H9 (cell line): Measurements from ENCODE around the gene ITPR2. TPM values are rescaled to one million over a fixed set of nuclear protein-coding genes. Genes with fewer than 3 reads are reported as not detected.
A peak's percentile ranks its signal among the peaks of the same experiment; 100 is the strongest.

Experiments used
- DNase-seq: peaks from one replicate; pipeline ENCODE4 v3.0.0-alpha.2; 2017
- H2AFZ ChIP-seq: one replicate; pipeline ENCODE4 v1.6.1; 2013; ENCODE audit warnings: mild to moderate bottlenecking, low read length, control low read depth, moderate library complexity
- H2AK5ac ChIP-seq: 2 replicates; pipeline ENCODE4 v1.6.1; 2013; ENCODE audit warnings: low read length, control low read depth, mixed read lengths; ENCODE audit not compliant: insufficient read length
- H2BK120ac ChIP-seq: one replicate; pipeline ENCODE4 v1.6.1; 2013; ENCODE audit warnings: low read depth, mild to moderate bottlenecking, low read length, control low read depth, inconsistent platforms; ENCODE audit not compliant: poor library complexity, severe bottlenecking
- H2BK12ac ChIP-seq: 2 replicates; pipeline ENCODE4 v1.6.1; 2013; ENCODE audit warnings: low read length, control low read depth, mixed read lengths, low read depth; ENCODE audit not compliant: insufficient read length
- H2BK15ac ChIP-seq: 2 replicates; pipeline ENCODE4 v1.6.1; 2013; ENCODE audit warnings: low read depth, low read length, control low read depth
- H2BK20ac ChIP-seq: one replicate; pipeline ENCODE4 v1.6.1; 2013; ENCODE audit warnings: low read depth, mild to moderate bottlenecking, low read length, control low read depth, inconsistent platforms; ENCODE audit not compliant: poor library complexity, severe bottlenecking
- H2BK5ac ChIP-seq: 2 replicates; pipeline ENCODE4 v1.6.1; 2013; ENCODE audit warnings: low read length, control low read depth, mixed read lengths; ENCODE audit not compliant: insufficient read length
- H3K14ac ChIP-seq: 2 replicates; pipeline ENCODE4 v1.6.1; 2013; ENCODE audit warnings: low read length, control low read depth; ENCODE audit not compliant: insufficient read depth
- H3K18ac ChIP-seq: 2 replicates; pipeline ENCODE4 v1.6.1; 2013; ENCODE audit warnings: low read depth, mild to moderate bottlenecking, mixed read lengths, low read length, control low read depth; ENCODE audit not compliant: insufficient read length
- H3K23ac ChIP-seq: 2 replicates; pipeline ENCODE4 v1.6.1; 2013; ENCODE audit warnings: low read length, control low read depth, mixed read lengths, low read depth; ENCODE audit not compliant: insufficient read length
- H3K23me2 ChIP-seq: 2 replicates; pipeline ENCODE4 v1.6.1; 2013; ENCODE audit warnings: low read depth, mild to moderate bottlenecking, mixed read lengths, low read length, control low read depth; ENCODE audit not compliant: insufficient read length, poor library complexity, severe bottlenecking
- H3K27ac ChIP-seq: 2 replicates; pipeline ENCODE4 v1.5.1; 2013; ENCODE audit warnings: low read length, control low read depth, mixed read lengths, low read depth; ENCODE audit not compliant: insufficient read length
- H3K27me3 ChIP-seq: 2 replicates; pipeline ENCODE4 v1.6.1; 2013; ENCODE audit warnings: low read length, control low read depth, inconsistent platforms; ENCODE audit not compliant: insufficient read depth
- H3K4ac ChIP-seq: 2 replicates; pipeline ENCODE4 v1.6.1; 2013; ENCODE audit warnings: low read depth, mild to moderate bottlenecking, control low read depth, inconsistent platforms, low read length, moderate library complexity
- H3K4me1 ChIP-seq: 2 replicates; pipeline ENCODE4 v1.6.1; 2013; ENCODE audit warnings: low read length, control low read depth, inconsistent platforms; ENCODE audit not compliant: insufficient read depth
- H3K4me2 ChIP-seq: 2 replicates; pipeline ENCODE4 v1.6.1; 2013; ENCODE audit warnings: low read length, control low read depth, mixed read lengths; ENCODE audit not compliant: insufficient read length, insufficient read depth
- H3K56ac ChIP-seq: 2 replicates; pipeline ENCODE4 v1.6.1; 2013; ENCODE audit warnings: low read depth, mild to moderate bottlenecking, mixed read lengths, low read length, control low read depth; ENCODE audit not compliant: insufficient read length
- H3K79me1 ChIP-seq: 2 replicates; pipeline ENCODE4 v1.6.1; 2013; ENCODE audit warnings: low read depth, mild to moderate bottlenecking, moderate library complexity, low read length, control low read depth, inconsistent platforms; ENCODE audit not compliant: insufficient read depth, poor library complexity, severe bottlenecking
- H3K79me2 ChIP-seq: 2 replicates; pipeline ENCODE4 v1.6.1; 2013; ENCODE audit warnings: low read length, control low read depth, inconsistent platforms; ENCODE audit not compliant: insufficient read depth
- H3K9ac ChIP-seq: 2 replicates; pipeline ENCODE4 v1.6.1; 2013; ENCODE audit warnings: low read length, control low read depth, mixed read lengths; ENCODE audit not compliant: insufficient read length; ENCODE audit errors: extremely low read depth
- H3K9me3 ChIP-seq: one replicate; pipeline ENCODE4 v1.6.1; 2013; ENCODE audit warnings: low read depth, low read length, inconsistent platforms; ENCODE audit not compliant: control insufficient read depth
- H3T11ph ChIP-seq: one replicate; pipeline ENCODE4 v1.6.1; 2013; ENCODE audit warnings: mild to moderate bottlenecking, low read length, control low read depth, inconsistent platforms
- H4K20me1 ChIP-seq: one replicate; pipeline ENCODE4 v1.6.1; 2013; ENCODE audit not compliant: control insufficient read depth, insufficient read length, insufficient read depth
- H4K5ac ChIP-seq: 2 replicates; pipeline ENCODE4 v1.6.1; 2013; ENCODE audit warnings: low read depth, mild to moderate bottlenecking, mixed read lengths, low read length, control low read depth; ENCODE audit not compliant: insufficient read length
- H4K8ac ChIP-seq: replicated peaks from 2 replicates; pipeline ENCODE4 v1.6.1; 2013; ENCODE audit warnings: low read length, control low read depth, mixed read lengths, low read depth; ENCODE audit not compliant: insufficient read length
- H4K91ac ChIP-seq: 2 replicates; pipeline ENCODE4 v1.6.1; 2013; ENCODE audit warnings: low read depth, mild to moderate bottlenecking, moderate library complexity, mixed read lengths, low read length, control low read depth; ENCODE audit not compliant: insufficient read length
- H3K27ac Mint-ChIP-seq, 3 experiments: 2 replicates in 2 of 3; 3 replicates in 1 of 3; pipeline ENCODE4 v1.8.0; 2020 to 2021; ENCODE audit warnings: mixed read lengths in 3 of 3, mild to moderate bottlenecking in 1 of 3, moderate library complexity in 1 of 3
- H3K27me3 Mint-ChIP-seq: 2 replicates; pipeline ENCODE4 v1.8.0; 2021; ENCODE audit warnings: low read depth, mild to moderate bottlenecking, moderate library complexity, mixed read lengths
- H3K36me3 Mint-ChIP-seq, 3 experiments: 2 replicates in 2 of 3; 3 replicates in 1 of 3; pipeline ENCODE4 v1.8.0; 2020 to 2021; ENCODE audit warnings: low read depth in 3 of 3, mixed read lengths in 3 of 3; ENCODE audit not compliant: insufficient read depth in 1 of 3
- H3K4me1 Mint-ChIP-seq, 2 experiments: 2 replicates each; pipeline ENCODE4 v1.8.0; 2020; ENCODE audit warnings: mixed read lengths in 2 of 2
- H3K4me3 Mint-ChIP-seq, 2 experiments: 2 replicates in 1 of 2; 3 replicates in 1 of 2; pipeline ENCODE4 v1.8.0; 2020 to 2021; ENCODE audit warnings: mild to moderate bottlenecking in 2 of 2, mixed read lengths in 2 of 2, moderate library complexity in 1 of 2
- H3K9me3 Mint-ChIP-seq, 2 experiments: 2 replicates in 1 of 2; 3 replicates in 1 of 2; pipeline ENCODE4 v1.8.0; 2020; ENCODE audit warnings: mild to moderate bottlenecking in 2 of 2, mixed read lengths in 2 of 2, moderate library complexity in 1 of 2
- CTCF ChIP-seq: fragments of 200-600 bp; sonication (generic); conservative IDR thresholded peaks from 3 replicates; pipeline ENCODE4 v1.8.0; 2021; ENCODE audit warnings: antibody characterized with exemption, mild to moderate bottlenecking
- total RNA-seq: library from RNA; stranded (reverse); gene quantifications from 2 replicates; pipeline ENCODE4 v1.2.1, GENCODE V29; 2021

ITPR2 gene
- total RNA-seq, 1 experiment from 2014 or later = 14.8 TPM

- Histone ChIP-seq H3T11ph (no peak overlapping the region), H3K79me1 (no peaks in the 10 kb centered on the region), H3K79me2 (no peaks in the 10 kb centered on the region), H4K8ac (no peak overlapping the region), H3K14ac (no peak overlapping the region), H3K27me3 (no peaks in the 10 kb centered on the region), H3K9ac (no peak overlapping the region), H3K23ac (no peak overlapping the region), H3K56ac (no peak overlapping the region), H3K4ac (no peak overlapping the region), H3K4me2 (no peak overlapping the region), H2BK20ac (no peak overlapping the region), H2BK12ac (no peak overlapping the region), H4K91ac (no peak overlapping the region), H3K23me2 (no peaks in the 10 kb centered on the region), H4K5ac (no peak overlapping the region), H2BK120ac (no peak overlapping the region), H3K9me3 (no peaks in the 10 kb centered on the region), H3K18ac (no peak overlapping the region), H3K27ac (no peak overlapping the region), H2BK15ac (no peak overlapping the region), H2AFZ (no peak overlapping the region), H2BK5ac (no peak overlapping the region), H3K4me1 (no peaks in the 10 kb centered on the region), H4K20me1 (no peaks in the 10 kb centered on the region), H2AK5ac (no peak overlapping the region)
- Mint-ChIP-seq H3K27ac (0 out of 7 replicates have a peak overlapping the region, but pooled peaks of 1 of the 3 experiments have one; percentile 15), H3K36me3 (no peaks in the 10 kb centered on the region; a peak in 2 of 7 replicates), H3K27me3 (no peaks in the 10 kb centered on the region), H3K4me3 (no peak overlapping the region), H3K4me1 (peaks cover 14 to 17% of the 10 kb centered on the region in 2 experiments), H3K9me3 (no peaks in the 10 kb centered on the region)
- no peak for DNase-seq
- no peak for TF ChIP-seq CTCF
Measured at GRCh38 chr12:26341491-26341890, 491.5 kb downstream of the ITPR2 start.
